ENCODE data around the gene KIF5C.

DNA sequence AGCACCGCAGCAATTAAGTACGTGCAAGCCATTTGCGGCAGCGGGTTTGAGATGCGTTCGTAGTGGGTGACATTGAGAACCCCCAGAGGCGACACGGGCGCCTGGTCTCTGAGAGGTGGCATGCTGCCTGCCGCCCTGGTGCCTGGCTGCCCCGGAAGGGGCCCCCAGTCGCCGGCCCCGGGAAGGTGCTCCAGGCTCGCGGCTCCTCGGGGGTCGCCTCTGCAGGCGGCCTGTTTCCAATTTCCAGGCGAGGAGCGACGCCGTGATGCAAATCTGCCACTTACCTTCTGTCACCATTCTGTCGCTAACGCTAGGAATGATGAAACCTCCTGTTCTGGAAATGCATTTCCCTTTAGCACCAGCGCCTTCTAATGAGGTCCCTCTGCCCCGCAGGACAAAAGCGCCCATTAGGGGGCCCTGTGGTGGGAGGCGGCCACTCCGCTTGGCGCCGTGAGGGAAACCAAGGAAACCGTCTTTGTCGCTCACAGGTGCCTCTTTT lies 13.0 kb downstream of the KIF5C start:
- TF ChIP-seq POLR2AphosphoS5 (IDR thresholded peaks at IDR 0.05): no peak
- TF ChIP-seq, protein P1, sequence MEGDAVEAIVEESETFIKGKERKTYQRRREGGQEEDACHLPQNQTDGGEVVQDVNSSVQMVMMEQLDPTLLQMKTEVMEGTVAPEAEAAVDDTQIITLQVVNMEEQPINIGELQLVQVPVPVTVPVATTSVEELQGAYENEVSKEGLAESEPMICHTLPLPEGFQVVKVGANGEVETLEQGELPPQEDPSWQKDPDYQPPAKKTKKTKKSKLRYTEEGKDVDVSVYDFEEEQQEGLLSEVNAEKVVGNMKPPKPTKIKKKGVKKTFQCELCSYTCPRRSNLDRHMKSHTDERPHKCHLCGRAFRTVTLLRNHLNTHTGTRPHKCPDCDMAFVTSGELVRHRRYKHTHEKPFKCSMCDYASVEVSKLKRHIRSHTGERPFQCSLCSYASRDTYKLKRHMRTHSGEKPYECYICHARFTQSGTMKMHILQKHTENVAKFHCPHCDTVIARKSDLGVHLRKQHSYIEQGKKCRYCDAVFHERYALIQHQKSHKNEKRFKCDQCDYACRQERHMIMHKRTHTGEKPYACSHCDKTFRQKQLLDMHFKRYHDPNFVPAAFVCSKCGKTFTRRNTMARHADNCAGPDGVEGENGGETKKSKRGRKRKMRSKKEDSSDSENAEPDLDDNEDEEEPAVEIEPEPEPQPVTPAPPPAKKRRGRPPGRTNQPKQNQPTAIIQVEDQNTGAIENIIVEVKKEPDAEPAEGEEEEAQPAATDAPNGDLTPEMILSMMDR (IDR thresholded peaks at IDR 0.05): no peak

Data from breast epithelium (tissue), 3 donors.